H54 (cell line): ENCODE data around the gene IRAK1.

Experiments
- DNase-seq: peaks from one replicate; pipeline ENCODE4 v3.0.0; 2011; ENCODE audit warnings: low spot score, mixed read lengths; ENCODE audit not compliant: insufficient read length
- FAIRE-seq: peaks from 3 replicates; lab custom pipeline; 2011; peaks lifted over from hg19 to GRCh38; lab: Jason Lieb, UNC
- POLR2A ChIP-seq: IDR thresholded peaks from 2 replicates; pipeline ENCODE4 v1.6.1; 2011; ENCODE audit warnings: low read depth, mild to moderate bottlenecking, low read length

The IRAK1 gene

DNA sequence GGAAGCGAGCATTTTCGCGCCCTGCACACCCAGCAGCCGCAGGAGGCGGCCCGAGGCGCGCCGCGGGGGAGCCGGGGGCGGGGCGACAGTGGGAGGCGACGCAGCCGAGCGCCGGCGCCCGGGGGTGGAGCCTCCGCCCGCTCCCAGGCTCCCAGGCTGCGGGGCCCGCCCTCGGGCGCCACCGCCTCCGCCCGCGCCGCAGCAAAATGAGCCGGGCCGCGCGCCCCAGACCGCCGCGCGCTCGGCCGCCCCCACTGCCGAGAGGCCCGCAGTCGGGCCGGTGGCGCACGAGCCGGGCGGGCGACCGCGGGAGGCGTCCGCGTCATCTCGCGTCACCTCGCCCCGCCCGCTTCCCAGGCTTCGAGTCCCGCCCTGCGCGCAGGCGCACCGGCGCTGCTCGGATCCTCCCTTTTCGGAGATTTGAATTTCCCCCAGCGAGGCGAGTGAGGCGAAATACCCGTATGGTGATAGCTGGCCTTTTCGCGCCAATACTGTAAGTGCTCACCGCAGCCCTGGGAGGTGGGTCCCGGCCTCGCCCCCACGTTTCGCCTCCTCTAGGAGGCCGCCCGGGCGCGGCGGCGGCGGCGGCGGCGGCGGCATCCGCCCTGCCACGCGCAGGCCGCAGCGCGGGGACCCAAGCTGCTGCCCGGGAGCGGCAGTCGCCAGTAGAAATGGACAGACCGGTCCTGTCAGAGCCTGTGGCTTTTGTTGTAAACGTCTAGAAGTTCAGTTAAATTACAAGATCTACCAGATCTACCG lies 47.2 kb downstream of the IRAK1 start, which contains the start of gene TMEM187:
TMEM187 (plus strand) TSS at position 387 of the 759 bp plus-strand sequence. CDS start 9,309 bp downstream, outside the sequence.
- DNase-seq, result peak; percentile 86
- FAIRE-seq, result no peak
- peak; percentile 39; the same call in 1 of the 2 replicates for TF ChIP-seq POLR2A

DNA sequence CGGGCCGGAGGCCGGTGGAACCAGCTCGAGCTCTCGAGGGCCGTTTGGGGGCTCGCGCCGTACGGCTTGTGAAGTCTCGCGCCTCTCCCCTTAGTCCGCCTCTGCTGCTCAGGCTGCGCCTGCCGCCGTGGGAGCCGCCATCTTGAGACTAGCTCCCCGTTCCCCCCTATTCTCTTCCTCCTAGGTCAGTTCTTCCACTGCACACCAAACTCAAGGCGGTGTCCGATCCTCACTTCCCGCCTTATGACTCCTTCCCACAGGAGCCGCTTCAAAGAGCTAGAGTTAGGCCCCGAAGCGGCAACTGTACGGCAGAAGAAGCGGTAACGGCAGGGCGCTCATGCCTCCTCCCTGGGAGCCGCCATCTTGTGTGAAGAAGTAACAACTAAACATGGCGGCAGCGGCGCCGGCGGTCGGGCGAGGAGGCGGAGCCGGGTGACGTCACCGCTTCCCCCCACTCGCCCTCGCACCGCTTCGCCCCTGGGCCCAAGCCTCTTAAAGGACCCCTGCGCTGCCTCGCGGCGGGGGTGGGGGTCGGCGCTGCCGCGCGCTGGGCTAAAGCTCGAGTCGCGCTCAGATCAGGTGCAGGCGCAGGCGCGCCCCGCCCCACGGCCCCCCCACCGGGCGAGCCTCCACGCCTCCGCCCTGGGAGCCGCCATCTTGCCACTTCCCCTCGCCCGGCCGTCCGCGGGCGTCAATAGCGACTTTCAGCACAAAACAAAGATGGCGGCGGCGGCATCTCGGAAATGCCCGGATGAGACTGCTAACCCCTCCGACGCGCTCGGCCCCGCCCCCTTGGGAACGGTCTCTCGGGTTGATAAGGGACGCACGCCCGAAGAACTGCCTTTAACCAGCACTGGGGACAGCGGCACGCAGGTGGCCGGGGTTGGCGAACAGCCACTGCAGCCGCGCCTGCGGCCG lies 48.0 kb downstream of the IRAK1 start, which contains the start of gene HCFC1:
HCFC1 (minus strand) TSS at position 369 of the 918 bp plus-strand sequence. CDS start 978 bp downstream, outside the sequence.
- FAIRE-seq (no peak), DNase-seq (peak; percentile 67)
- peak; percentile 41 for TF ChIP-seq POLR2A

DNA sequence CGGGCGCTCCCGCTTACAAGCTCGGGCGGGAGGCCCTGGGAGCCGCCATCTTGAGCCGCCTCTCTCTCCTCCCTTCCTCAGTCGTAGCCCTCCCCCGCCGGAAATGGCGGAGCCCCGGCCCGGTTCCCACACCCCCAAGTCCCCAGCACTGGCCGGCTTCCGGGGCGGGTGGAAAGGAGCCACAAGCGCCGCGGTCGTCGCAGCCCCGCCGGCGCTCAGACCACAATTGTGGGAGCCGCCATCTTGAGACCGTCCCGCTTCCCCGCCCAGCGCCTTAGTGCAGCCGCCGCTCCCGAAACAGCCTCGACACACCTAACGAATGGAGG lies 48.6 kb downstream of the IRAK1 start:
- TF ChIP-seq POLR2A, result peak; percentile 33; the same call in 1 of the 2 replicates
- FAIRE-seq (no peak), DNase-seq (peak; percentile 76)

DNA sequence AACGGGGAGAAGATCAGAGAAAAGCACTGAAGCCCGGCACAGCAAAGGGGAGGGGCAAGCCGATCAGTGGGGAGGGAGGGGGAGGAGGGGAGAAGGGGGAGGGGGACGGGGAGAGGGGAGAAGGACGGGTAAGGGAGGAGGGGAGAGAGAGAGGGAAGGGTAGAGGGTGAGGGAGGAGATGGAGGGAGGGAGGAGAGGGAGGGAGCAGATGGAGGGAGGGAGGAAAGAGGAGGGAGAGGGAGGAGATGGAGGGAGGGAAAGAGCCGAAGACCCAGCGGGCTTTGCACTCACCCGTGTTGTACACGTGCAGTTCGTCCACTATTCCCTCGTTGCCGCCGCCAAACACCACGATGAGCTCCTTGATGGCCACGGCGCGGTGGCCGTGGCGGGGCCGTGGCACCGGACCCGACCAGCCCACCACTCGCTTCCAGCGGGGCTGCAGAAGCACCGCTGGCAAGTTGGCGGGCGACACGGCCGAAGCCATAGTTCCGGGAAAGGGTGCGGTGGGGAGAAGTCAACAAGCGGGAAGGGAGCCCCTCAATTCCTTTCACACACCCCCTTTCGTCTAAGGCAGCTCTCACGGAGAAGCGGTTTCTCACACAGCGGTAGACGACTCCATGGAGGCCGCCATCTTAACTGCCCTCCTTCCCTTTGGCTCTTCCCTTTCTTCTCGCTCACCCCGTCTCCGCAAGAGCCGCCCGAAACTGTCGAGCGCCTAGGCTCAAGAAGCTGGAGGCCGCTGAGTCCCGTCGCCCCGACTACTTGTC lies 49.2 kb downstream of the IRAK1 start:
- no peak for DNase-seq
- no peak for FAIRE-seq

DNA sequence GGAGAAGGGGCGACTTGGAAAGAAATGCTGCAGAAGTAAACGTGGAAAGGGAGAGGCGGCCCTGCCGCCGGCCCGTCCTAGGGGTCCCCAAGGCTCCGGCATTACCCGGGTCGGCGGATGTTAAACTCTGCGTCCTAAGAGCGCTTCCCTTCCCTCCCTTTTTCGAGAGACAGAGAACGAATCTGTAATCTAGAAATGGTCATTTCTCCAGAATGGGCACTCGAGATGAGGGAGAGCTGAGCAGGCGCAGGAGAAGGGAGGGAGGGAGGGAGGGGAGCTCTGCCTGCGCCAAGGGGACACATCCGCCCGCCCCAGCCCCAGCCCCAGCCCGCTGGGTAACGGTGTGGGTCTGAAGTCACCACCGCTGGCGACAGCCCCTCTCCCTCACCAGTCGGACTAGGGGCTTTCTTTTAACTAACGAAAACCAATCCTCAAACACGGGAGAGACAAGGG lies 49.8 kb downstream of the IRAK1 start:
- FAIRE-seq, result no peak
- no peak for TF ChIP-seq POLR2A
- no peak for DNase-seq

More for the DNA sequence above, 49.2 kb downstream of the IRAK1 start:
- peak; percentile 34; the same call in 1 of the 2 replicates for TF ChIP-seq POLR2A

DNA sequence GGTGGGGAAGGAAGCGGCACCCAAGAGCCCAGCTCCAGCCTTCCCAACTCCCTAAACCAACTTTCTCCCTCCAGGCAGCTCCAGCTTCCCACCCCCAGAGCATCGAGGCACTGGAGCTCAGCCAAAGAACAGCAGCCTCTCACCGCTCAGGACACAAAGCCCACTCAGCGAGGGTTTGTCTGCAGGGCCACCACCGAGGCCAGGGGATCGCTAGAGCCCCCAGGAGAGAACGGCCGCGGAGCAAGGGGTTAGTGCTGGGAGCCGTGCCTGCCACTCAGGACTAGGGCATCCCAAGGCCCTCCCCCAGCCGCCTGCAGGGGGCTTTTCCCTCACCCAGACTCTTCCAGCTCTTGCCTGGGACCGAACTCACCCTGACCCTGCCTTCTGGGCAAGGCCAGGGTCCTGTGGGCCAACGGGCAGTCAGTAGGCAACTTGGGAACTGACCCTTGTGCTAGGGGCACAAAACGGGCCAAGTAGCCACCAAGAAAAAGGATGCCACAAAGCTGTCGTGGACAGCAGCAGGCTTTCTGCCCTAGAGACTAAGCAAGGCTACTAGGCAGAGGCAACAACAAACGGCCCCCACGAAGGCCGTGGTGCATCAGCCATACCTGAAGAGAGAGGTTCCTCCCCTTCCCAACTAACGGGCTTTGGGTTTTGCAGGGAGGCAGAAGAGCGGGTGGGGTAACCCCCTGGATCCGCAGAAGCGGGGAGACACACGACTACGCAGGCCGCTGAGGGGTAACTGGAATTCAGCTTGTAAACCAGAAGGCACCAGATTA lies 50.4 kb downstream of the IRAK1 start:
- no peak for FAIRE-seq

DNA sequence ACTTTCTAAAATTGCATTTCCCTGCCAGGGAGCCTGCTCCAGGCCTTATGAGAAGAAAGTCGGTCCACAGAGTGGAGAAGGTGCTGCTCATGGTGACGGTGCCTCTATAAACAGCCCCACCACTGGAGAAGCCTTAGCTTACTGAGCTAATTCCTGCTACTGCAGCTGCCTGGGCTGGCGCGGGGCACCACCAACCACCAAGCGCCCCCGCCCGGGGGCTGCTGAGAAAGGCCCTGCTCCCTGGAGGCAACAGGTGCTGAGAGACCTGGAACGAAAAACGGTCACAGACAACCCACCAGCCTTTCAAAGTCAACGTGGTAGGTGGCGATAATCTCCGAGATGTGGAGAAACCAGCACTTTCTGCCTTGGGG lies 51.0 kb downstream of the IRAK1 start:
- TF ChIP-seq POLR2A, result no peak
- DNase-seq (no peak), FAIRE-seq (no peak)

More for the DNA sequence above, 50.4 kb downstream of the IRAK1 start:
- no peak for DNase-seq
- no peak for TF ChIP-seq POLR2A

DNA sequence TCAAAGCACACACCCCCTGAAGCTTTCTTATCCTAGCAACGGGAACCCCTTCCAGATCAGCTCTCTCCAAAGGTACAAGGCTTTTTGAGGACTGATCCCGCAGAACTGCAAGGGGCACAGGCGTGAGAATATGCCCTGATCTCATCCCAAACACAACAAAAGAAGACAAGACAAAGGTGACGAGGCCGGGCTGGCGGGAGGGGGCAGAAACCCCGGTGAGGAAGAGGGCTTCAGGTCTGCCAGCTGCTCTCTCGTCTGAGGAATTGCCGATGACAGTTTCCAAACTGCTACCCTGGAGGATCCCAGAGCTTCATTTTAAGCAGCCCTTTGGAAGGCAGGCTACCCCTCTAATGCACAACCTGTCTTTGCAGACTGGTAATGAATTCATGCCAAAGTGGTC lies 51.4 kb downstream of the IRAK1 start:
- TF ChIP-seq POLR2A, result no peak
- DNase-seq (no peak), FAIRE-seq (no peak)

DNA sequence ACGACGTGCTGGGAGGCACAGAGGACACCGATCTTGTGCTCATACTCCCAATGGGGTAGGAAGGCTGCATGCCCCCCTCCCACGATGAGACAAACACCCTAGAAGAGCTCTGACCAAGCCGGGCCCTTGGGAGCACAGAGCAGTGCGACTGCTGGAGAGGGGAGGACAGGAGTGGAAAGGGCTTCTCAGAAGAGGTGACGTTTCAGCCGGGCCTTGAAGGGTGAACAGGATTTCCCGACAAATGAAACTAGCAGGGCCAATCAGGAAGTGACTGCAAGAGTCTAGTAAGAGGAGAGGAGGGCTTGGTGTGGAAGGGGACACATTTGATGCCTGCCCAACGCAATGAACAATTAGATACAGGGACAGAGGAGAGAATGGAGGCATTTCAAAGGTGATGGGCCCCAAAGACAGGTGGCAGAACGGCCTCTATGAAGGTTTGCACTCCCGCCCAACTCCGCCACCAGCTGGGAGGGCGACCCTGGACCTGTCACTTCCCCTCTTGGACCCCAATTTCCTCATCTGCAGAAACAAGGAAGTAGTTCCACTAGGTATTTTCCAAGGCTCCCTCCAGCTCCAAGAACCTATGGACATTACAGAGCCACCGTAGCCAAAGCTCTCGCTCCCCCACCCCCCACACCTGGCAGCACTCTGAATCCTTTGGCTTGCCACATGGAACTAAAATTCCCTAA lies 52.0 kb downstream of the IRAK1 start:
- FAIRE-seq (no peak), DNase-seq (no peak)
- TF ChIP-seq POLR2A, result no peak

DNA sequence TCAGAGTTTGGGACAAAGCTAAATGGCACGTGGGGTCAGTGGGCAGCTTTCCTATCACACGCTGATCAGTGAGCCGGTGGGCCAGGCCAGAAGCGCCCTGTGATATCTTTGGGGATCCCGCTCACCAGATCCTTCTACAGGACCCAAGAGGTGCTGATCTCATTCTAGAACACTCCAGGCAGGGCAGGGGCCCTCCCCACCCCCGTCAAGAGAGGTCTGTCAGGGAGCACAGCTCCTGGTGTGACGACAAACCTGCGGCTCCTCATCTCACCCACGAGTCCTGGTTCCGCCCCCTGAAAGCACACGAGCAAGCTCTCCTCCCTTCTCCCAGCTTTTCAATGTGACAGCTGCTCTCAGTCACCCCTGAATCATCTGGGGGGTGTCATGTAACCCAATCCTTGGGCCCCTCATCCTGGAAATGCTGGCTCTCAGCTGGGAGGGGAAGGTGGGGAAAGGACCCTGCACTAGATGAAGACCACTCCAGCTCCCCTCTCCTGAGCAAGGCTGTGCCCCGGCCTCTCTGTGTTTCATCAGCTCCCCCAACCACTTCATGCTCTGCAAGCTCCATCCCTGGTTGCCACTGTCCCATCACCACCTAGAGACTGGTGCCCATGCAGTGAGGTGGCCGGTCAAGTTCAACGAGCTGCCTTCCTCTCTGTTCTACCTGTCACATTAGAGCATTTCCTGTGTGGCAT lies 52.7 kb downstream of the IRAK1 start:
- FAIRE-seq, result no peak
- TF ChIP-seq POLR2A, result no peak
- no peak for DNase-seq

DNA sequence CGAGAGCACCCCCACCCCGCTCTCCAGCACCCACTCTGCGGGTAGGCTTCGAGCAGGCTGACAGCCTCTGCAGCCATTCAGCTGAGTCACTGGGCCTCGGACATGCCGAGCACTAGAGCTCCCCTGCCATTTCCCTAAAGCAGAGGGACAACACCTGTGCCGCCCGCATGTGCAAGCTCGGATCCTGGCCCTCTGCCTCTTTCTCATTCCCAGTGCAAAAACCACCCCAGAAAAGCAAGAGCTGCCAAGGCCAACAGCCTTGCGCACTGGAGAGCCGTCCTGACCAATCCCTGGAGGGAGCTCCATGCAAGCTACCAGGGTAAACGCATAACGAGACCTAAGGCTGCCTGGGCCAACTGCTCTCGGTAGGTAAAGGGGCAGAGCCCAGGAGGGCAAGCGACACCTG lies 53.4 kb downstream of the IRAK1 start:
- no peak for TF ChIP-seq POLR2A
- FAIRE-seq (no peak), DNase-seq (no peak)

DNA sequence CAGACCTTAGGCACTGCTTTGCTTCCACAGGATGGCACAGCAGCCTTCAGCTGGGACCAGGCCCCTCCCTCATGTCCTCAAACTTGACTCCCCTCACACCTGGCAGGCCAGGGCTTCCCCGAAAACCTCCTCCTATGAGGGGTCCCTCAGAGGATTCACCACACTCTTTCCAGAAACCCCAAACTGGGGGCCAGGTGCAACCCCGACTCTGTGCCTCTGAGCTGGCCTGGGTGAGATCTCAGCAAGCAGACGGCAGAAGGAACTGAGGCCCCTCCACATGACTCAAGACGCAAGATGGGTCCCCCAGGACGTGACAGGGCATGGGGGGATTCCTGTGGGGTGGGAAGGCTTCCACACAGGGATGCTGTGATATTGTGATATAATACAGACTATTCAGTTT lies 54.3 kb downstream of the IRAK1 start:
- no peak for TF ChIP-seq POLR2A
- DNase-seq, result no peak
- no peak for FAIRE-seq
